Upper lobe of left lung (tissue), 4 donors: ENCODE data around the gene KCNMA1.

Experiments
- POLR2A ChIP-seq, 4 donors: fragments of 450-650 bp; IDR thresholded peaks; one replicate each; pipeline ENCODE4 v1.5.1; 2016 to 2017; ENCODE audit warnings: antibody characterized with exemption in 4 of 4, mild to moderate bottlenecking in 2 of 4
- POLR2AphosphoS5 ChIP-seq, 2 donors: sonication (generic); formaldehyde crosslinking; IDR thresholded peaks; one replicate each; pipeline ENCODE4 v1.5.1; 2017; ENCODE audit warnings: antibody characterized with exemption in 2 of 2
- TF ChIP-seq, protein P1 (sequence below), 6 experiments: fragments of 450-650 bp in 4 of 6; fragments of 200-600 bp in 2 of 6; sonication (generic) in 2 of 6; IDR thresholded peaks; one replicate each; pipeline ENCODE4 v1.5.1; 2016 to 2019; ENCODE audit warnings: antibody characterized with exemption in 6 of 6

DNA sequence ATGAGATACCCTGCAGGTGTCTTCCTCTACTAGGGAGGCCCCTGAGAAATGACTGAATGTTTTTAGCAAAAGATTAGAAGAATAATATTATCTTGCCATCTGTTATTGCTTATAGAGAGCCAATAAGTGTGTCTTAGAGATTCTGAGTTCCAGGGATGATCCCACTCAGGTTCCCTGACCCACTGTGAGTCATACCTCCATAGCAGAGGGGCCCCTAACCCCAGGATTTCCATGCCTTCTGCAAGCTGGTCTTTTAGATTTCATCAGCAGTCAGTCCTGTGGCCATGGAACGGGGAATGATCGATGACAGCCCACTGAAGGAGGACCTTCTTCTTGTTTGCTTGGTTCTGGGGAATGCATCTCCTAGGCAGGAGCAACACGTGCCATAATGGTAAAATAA lies 333.4 kb downstream of the KCNMA1 start:
- TF ChIP-seq, protein P1, sequence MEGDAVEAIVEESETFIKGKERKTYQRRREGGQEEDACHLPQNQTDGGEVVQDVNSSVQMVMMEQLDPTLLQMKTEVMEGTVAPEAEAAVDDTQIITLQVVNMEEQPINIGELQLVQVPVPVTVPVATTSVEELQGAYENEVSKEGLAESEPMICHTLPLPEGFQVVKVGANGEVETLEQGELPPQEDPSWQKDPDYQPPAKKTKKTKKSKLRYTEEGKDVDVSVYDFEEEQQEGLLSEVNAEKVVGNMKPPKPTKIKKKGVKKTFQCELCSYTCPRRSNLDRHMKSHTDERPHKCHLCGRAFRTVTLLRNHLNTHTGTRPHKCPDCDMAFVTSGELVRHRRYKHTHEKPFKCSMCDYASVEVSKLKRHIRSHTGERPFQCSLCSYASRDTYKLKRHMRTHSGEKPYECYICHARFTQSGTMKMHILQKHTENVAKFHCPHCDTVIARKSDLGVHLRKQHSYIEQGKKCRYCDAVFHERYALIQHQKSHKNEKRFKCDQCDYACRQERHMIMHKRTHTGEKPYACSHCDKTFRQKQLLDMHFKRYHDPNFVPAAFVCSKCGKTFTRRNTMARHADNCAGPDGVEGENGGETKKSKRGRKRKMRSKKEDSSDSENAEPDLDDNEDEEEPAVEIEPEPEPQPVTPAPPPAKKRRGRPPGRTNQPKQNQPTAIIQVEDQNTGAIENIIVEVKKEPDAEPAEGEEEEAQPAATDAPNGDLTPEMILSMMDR (IDR thresholded peaks at IDR 0.05) = no peak
- TF ChIP-seq POLR2A (IDR thresholded peaks at IDR 0.05) (no peak), POLR2AphosphoS5 (IDR thresholded peaks at IDR 0.05) (no peak)
